Uterus (tissue), 4 donors: ENCODE measurements around the gene SLC39A11. TPM values are rescaled to one million over a fixed set of nuclear protein-coding genes. Genes with fewer than 3 reads are reported as not detected.

ENCODE experiments used
- DNase-seq, 2 donors: peaks; one replicate each; pipeline ENCODE4 v3.0.0-alpha.2; 2019 to 2020
- H3K27ac ChIP-seq, 2 donors: fragments of 200-600 bp; sonication (generic); 1 replicate in 1 of 2; 2 replicates in 1 of 2; pipeline ENCODE4 v1.5.1; 2016 to 2018
- H3K27me3 ChIP-seq, 2 donors: fragments of 200-600 bp; sonication (generic); one replicate each; pipeline ENCODE4 v1.5.1; 2018 to 2019; ENCODE audit warnings: control low read depth in 1 of 2
- H3K36me3 ChIP-seq, 2 donors: fragments of 200-600 bp; sonication (generic); one replicate each; pipeline ENCODE4 v1.5.1; 2019; ENCODE audit warnings: control low read depth in 1 of 2
- H3K4me1 ChIP-seq, 2 donors: fragments of 200-600 bp; sonication (generic); one replicate each; pipeline ENCODE4 v1.5.1; 2018 to 2019; ENCODE audit warnings: control low read depth in 1 of 2
- H3K4me3 ChIP-seq, 2 donors: fragments of 200-600 bp; sonication (generic); 1 replicate in 1 of 2; 2 replicates in 1 of 2; pipeline ENCODE4 v1.5.1; 2018 to 2019; ENCODE audit warnings: mild to moderate bottlenecking in 1 of 2
- H3K9me3 ChIP-seq, 2 donors: fragments of 200-600 bp; sonication (generic); one replicate each; pipeline ENCODE4 v1.5.1; 2019; ENCODE audit warnings: control low read depth in 1 of 2
- CTCF ChIP-seq, 4 experiments: fragments of 200-600 bp in 2 of 4; fragments of 450-650 bp in 2 of 4; sonication (generic) in 2 of 4; IDR thresholded peaks; one replicate each; pipeline ENCODE4 v1.5.1; 2016 to 2019; ENCODE audit warnings: antibody characterized with exemption in 4 of 4, mild to moderate bottlenecking in 2 of 4, moderate library complexity in 1 of 4
- POLR2A ChIP-seq, 2 donors: fragments of 450-650 bp; IDR thresholded peaks; one replicate each; pipeline ENCODE4 v1.6.1; 2016; ENCODE audit warnings: antibody characterized with exemption in 2 of 2, mild to moderate bottlenecking in 1 of 2, moderate library complexity in 1 of 2
- intact Hi-C: fragments of 100-400 bp; cut with DNase I; formaldehyde crosslinking; loops from one replicate; pipeline ENCODE4 v1.15.1; 2023; ENCODE audit warnings: low total_unique reads
- total RNA-seq, 4 donors: library from RNA; depleted of rRNA in 3 of 4; stranded (reverse); fragments of >200 nt in 3 of 4; gene quantifications; one replicate each; pipeline versions ENCODE4 v1.1.0 to v1.2.4, GENCODE V29; 2014 to 2023
- donor health status: DM: yes; HTN: yes; CAD: no.

Gene SLC39A11
- total RNA-seq, 4 donors from 2014 or later, result 5.4 to 56.2 (median 21.0) TPM

DNA sequence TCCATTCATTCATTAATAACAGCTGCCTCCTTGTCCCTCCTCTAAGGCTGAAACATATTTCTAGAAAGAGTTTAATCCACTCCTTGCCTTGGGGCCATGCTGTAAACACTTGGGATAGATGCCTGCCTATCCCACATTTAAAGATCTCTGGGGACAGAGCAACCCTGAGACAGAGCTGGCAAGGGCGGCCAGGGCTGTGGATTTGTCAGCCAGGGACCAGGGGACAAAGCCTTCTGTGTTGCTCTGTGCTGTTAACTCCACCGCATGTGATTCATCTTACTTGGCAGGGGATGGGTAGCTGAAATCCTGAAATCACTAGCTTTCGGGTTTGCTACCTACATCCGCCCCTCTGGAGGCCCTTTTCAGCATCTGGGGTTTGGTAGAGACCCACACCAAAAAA is 392.9 kb downstream of the SLC39A11 start:
- intact Hi-C loops, result no loop called here
- no peak overlapping the region for H3K27ac ChIP-seq
- no peak for DNase-seq

GRCh38 chr17:72697602-72698146 is 394.8 kb downstream of the SLC39A11 start:
- intact Hi-C loops, result no loop called here
- TF ChIP-seq POLR2A (IDR thresholded peaks at IDR 0.05), result no peak
- TF ChIP-seq CTCF (IDR thresholded peaks at IDR 0.05), result no peak
- Histone ChIP-seq H3K27ac (no peak overlapping the region), H3K36me3 (no peaks in the 10 kb centered on the region), H3K4me3 (no peak overlapping the region), H3K4me1 (no peaks in the 10 kb centered on the region), H3K27me3 (no peaks in the 10 kb centered on the region), H3K9me3 (no peaks in the 10 kb centered on the region)
- no peak for DNase-seq

More for the DNA sequence above, 392.9 kb downstream of the SLC39A11 start:
- Histone ChIP-seq H3K9me3 (no peaks in the 10 kb centered on the region), H3K4me3 (no peak overlapping the region), H3K27me3 (no peaks in the 10 kb centered on the region), H3K36me3 (no peaks in the 10 kb centered on the region), H3K4me1 (no peaks in the 10 kb centered on the region)
- TF ChIP-seq CTCF (IDR thresholded peaks at IDR 0.05) (no peak), POLR2A (IDR thresholded peaks at IDR 0.05) (no peak)

- no peaks in the 10 kb centered on the region for H3K36me3 ChIP-seq
- TF ChIP-seq CTCF (IDR thresholded peaks at IDR 0.05) (no peak), POLR2A (IDR thresholded peaks at IDR 0.05) (no peak)
- H3K4me3 ChIP-seq, result no peak overlapping the region
- intact Hi-C loops, result no loop called here
- no peaks in the 10 kb centered on the region for H3K27me3 ChIP-seq
- no peak for DNase-seq
- no peaks in the 10 kb centered on the region for H3K9me3 ChIP-seq
- H3K4me1 ChIP-seq, result no peaks in the 10 kb centered on the region
- no peak overlapping the region for H3K27ac ChIP-seq
These were observed 395.8 kb downstream of the SLC39A11 start for GRCh38 chr17:72696721-72697120.

- Histone ChIP-seq H3K9me3 (no peaks in the 10 kb centered on the region), H3K4me3 (no peak overlapping the region), H3K4me1 (no peaks in the 10 kb centered on the region), H3K27me3 (no peaks in the 10 kb centered on the region), H3K27ac (no peak overlapping the region), H3K36me3 (no peaks in the 10 kb centered on the region)
- DNase-seq, result no peak
- intact Hi-C loops, result no loop called here
- TF ChIP-seq CTCF (IDR thresholded peaks at IDR 0.05) (no peak), POLR2A (IDR thresholded peaks at IDR 0.05) (no peak)
These were observed 396.3 kb downstream of the SLC39A11 start for GRCh38 chr17:72696156-72696555.

GRCh38 chr17:72693956-72694355 is 398.5 kb downstream of the SLC39A11 start:
- DNase-seq, result no peak
- intact Hi-C loops, result no loop called here

More at GRCh38 chr17:72693956-72694355, 398.5 kb downstream of the SLC39A11 start:
- Histone ChIP-seq H3K36me3 (no peaks in the 10 kb centered on the region), H3K9me3 (no peaks in the 10 kb centered on the region), H3K4me1 (no peaks in the 10 kb centered on the region), H3K27ac (no peak overlapping the region), H3K4me3 (no peak overlapping the region), H3K27me3 (no peaks in the 10 kb centered on the region)
- no peak for TF ChIP-seq POLR2A (IDR thresholded peaks at IDR 0.05)
- no peak for TF ChIP-seq CTCF (IDR thresholded peaks at IDR 0.05)
